Measurements from ENCODE around the gene CALHM1. TPM values are rescaled to one million over a fixed set of nuclear protein-coding genes. Genes with fewer than 3 reads are reported as not detected.
A peak's percentile ranks its signal among the peaks of the same experiment; 100 is the strongest.

Gene CALHM1
- polyA plus RNA-seq, 2 donors = not detected

GRCh38 chr10:103473261-103473671 lies 14.6 kb upstream of the CALHM1 start:
- Histone ChIP-seq H3K27me3 (ENCODE audit: control insufficient read depth in 1 of 2, insufficient read depth in 2 of 2, low read length in 2 of 2) (no peaks in the 10 kb centered on the region), H3K9me3 (ENCODE audit: control insufficient read depth in 2 of 2, insufficient read depth in 1 of 2, low read depth in 1 of 2, low read length in 1 of 2) (no peaks in the 10 kb centered on the region), H3K4me3 (ENCODE audit: low read depth in 1 of 2, low read length in 2 of 2) (no peak overlapping the region), H3K4me1 (ENCODE audit: control insufficient read depth in 2 of 2, insufficient read depth in 2 of 2, low read length in 1 of 2) (peaks cover 0 to 4% of the 10 kb centered on the region in 2 donors), H3K36me3 (ENCODE audit: control insufficient read depth in 2 of 2, insufficient read depth in 2 of 2, low read length in 1 of 2) (no peaks in the 10 kb centered on the region), H3K27ac (ENCODE audit: low read depth in 2 of 2, low read length in 1 of 2) (no peak overlapping the region)
- WGBS, 2 donors = 65 to 72% methylated on average over 32 of the region's 32 CpGs

GRCh38 chr10:103472005-103472404 lies 13.3 kb upstream of the CALHM1 start:
- WGBS, 2 donors = 83 to 86% methylated on average over 2 of the region's 2 CpGs
- H3K27ac ChIP-seq (ENCODE audit: low read depth in 2 of 2, low read length in 1 of 2) = peak overlapping the region in 1 of 2 donors; percentile 15

GRCh38 chr10:103470761-103471653 lies 12.3 kb upstream of the CALHM1 start:
- H3K27ac ChIP-seq (ENCODE audit: low read depth in 2 of 2, low read length in 1 of 2) = peak overlapping the region in 1 of 2 donors; percentile 6
- 61 to 63% methylated on average over 14 of the region's 14 CpGs for WGBS, 2 donors
- H3K4me3 ChIP-seq (ENCODE audit: low read depth in 1 of 2, low read length in 2 of 2) = no peak overlapping the region
- H3K4me1 ChIP-seq (ENCODE audit: control insufficient read depth in 2 of 2, insufficient read depth in 2 of 2, low read length in 1 of 2) = peaks cover 0 to 4% of the 10 kb centered on the region in 2 donors
- no peaks in the 10 kb centered on the region for H3K36me3 ChIP-seq (ENCODE audit: control insufficient read depth in 2 of 2, insufficient read depth in 2 of 2, low read length in 1 of 2)
- no peaks in the 10 kb centered on the region for H3K27me3 ChIP-seq (ENCODE audit: control insufficient read depth in 1 of 2, insufficient read depth in 2 of 2, low read length in 2 of 2)
- H3K9me3 ChIP-seq (ENCODE audit: control insufficient read depth in 2 of 2, insufficient read depth in 1 of 2, low read depth in 1 of 2, low read length in 1 of 2) = no peaks in the 10 kb centered on the region

More at GRCh38 chr10:103472005-103472404, 13.3 kb upstream of the CALHM1 start:
- no peaks in the 10 kb centered on the region for H3K27me3 ChIP-seq (ENCODE audit: control insufficient read depth in 1 of 2, insufficient read depth in 2 of 2, low read length in 2 of 2)
- H3K4me3 ChIP-seq (ENCODE audit: low read depth in 1 of 2, low read length in 2 of 2) = no peak overlapping the region
- H3K9me3 ChIP-seq (ENCODE audit: control insufficient read depth in 2 of 2, insufficient read depth in 1 of 2, low read depth in 1 of 2, low read length in 1 of 2) = no peaks in the 10 kb centered on the region
- peaks cover 0 to 4% of the 10 kb centered on the region in 2 donors for H3K4me1 ChIP-seq (ENCODE audit: control insufficient read depth in 2 of 2, insufficient read depth in 2 of 2, low read length in 1 of 2)
- H3K36me3 ChIP-seq (ENCODE audit: control insufficient read depth in 2 of 2, insufficient read depth in 2 of 2, low read length in 1 of 2) = no peaks in the 10 kb centered on the region

GRCh38 chr10:103469201-103469600 lies 10.5 kb upstream of the CALHM1 start:
- WGBS, 2 donors = 52 to 64% methylated on average over 5 of the region's 5 CpGs
- H3K9me3 ChIP-seq (ENCODE audit: control insufficient read depth in 2 of 2, insufficient read depth in 1 of 2, low read depth in 1 of 2, low read length in 1 of 2) = no peaks in the 10 kb centered on the region
- H3K27me3 ChIP-seq (ENCODE audit: control insufficient read depth in 1 of 2, insufficient read depth in 2 of 2, low read length in 2 of 2) = no peaks in the 10 kb centered on the region
- H3K27ac ChIP-seq (ENCODE audit: low read depth in 2 of 2, low read length in 1 of 2) = no peak overlapping the region
- H3K36me3 ChIP-seq (ENCODE audit: control insufficient read depth in 2 of 2, insufficient read depth in 2 of 2, low read length in 1 of 2) = no peaks in the 10 kb centered on the region
- H3K4me1 ChIP-seq (ENCODE audit: control insufficient read depth in 2 of 2, insufficient read depth in 2 of 2, low read length in 1 of 2) = peaks cover 0 to 4% of the 10 kb centered on the region in 2 donors
- H3K4me3 ChIP-seq (ENCODE audit: low read depth in 1 of 2, low read length in 2 of 2) = no peak overlapping the region

GRCh38 chr10:103467406-103467805 lies 8.7 kb upstream of the CALHM1 start:
- no peak overlapping the region for H3K4me3 ChIP-seq (ENCODE audit: low read depth in 1 of 2, low read length in 2 of 2)
- no peak overlapping the region for H3K27ac ChIP-seq (ENCODE audit: low read depth in 2 of 2, low read length in 1 of 2)
- H3K27me3 ChIP-seq (ENCODE audit: control insufficient read depth in 1 of 2, insufficient read depth in 2 of 2, low read length in 2 of 2) = no peaks in the 10 kb centered on the region
- H3K4me1 ChIP-seq (ENCODE audit: control insufficient read depth in 2 of 2, insufficient read depth in 2 of 2, low read length in 1 of 2) = no peaks in the 10 kb centered on the region
- no peaks in the 10 kb centered on the region for H3K9me3 ChIP-seq (ENCODE audit: control insufficient read depth in 2 of 2, insufficient read depth in 1 of 2, low read depth in 1 of 2, low read length in 1 of 2)
- WGBS, 2 donors = 90 to 91% methylated on average over 6 to 7 of the region's 7 CpGs
- H3K36me3 ChIP-seq (ENCODE audit: control insufficient read depth in 2 of 2, insufficient read depth in 2 of 2, low read length in 1 of 2) = no peaks in the 10 kb centered on the region

GRCh38 chr10:103466734-103467133 lies 8.0 kb upstream of the CALHM1 start:
- H3K4me1 ChIP-seq (ENCODE audit: control insufficient read depth in 2 of 2, insufficient read depth in 2 of 2, low read length in 1 of 2) = no peaks in the 10 kb centered on the region
- 81 to 84% methylated on average over 3 of the region's 3 CpGs for WGBS, 2 donors
- no peak overlapping the region for H3K4me3 ChIP-seq (ENCODE audit: low read depth in 1 of 2, low read length in 2 of 2)

GRCh38 chr10:103465411-103466179 lies 6.9 kb upstream of the CALHM1 start:
- Histone ChIP-seq H3K4me1 (ENCODE audit: control insufficient read depth in 2 of 2, insufficient read depth in 2 of 2, low read length in 1 of 2) (no peaks in the 10 kb centered on the region), H3K4me3 (ENCODE audit: low read depth in 1 of 2, low read length in 2 of 2) (no peak overlapping the region), H3K36me3 (ENCODE audit: control insufficient read depth in 2 of 2, insufficient read depth in 2 of 2, low read length in 1 of 2) (no peaks in the 10 kb centered on the region), H3K9me3 (ENCODE audit: control insufficient read depth in 2 of 2, insufficient read depth in 1 of 2, low read depth in 1 of 2, low read length in 1 of 2) (no peaks in the 10 kb centered on the region), H3K27ac (ENCODE audit: low read depth in 2 of 2, low read length in 1 of 2) (no peak overlapping the region), H3K27me3 (ENCODE audit: control insufficient read depth in 1 of 2, insufficient read depth in 2 of 2, low read length in 2 of 2) (no peaks in the 10 kb centered on the region)
- 87 to 93% methylated on average over 14 of the region's 14 CpGs for WGBS, 2 donors

More at GRCh38 chr10:103466734-103467133, 8.0 kb upstream of the CALHM1 start:
- no peaks in the 10 kb centered on the region for H3K9me3 ChIP-seq (ENCODE audit: control insufficient read depth in 2 of 2, insufficient read depth in 1 of 2, low read depth in 1 of 2, low read length in 1 of 2)
- no peaks in the 10 kb centered on the region for H3K27me3 ChIP-seq (ENCODE audit: control insufficient read depth in 1 of 2, insufficient read depth in 2 of 2, low read length in 2 of 2)
- no peak overlapping the region for H3K27ac ChIP-seq (ENCODE audit: low read depth in 2 of 2, low read length in 1 of 2)
- no peaks in the 10 kb centered on the region for H3K36me3 ChIP-seq (ENCODE audit: control insufficient read depth in 2 of 2, insufficient read depth in 2 of 2, low read length in 1 of 2)

- H3K36me3 ChIP-seq (ENCODE audit: control insufficient read depth in 2 of 2, insufficient read depth in 2 of 2, low read length in 1 of 2) = no peaks in the 10 kb centered on the region
- no peak overlapping the region for H3K4me3 ChIP-seq (ENCODE audit: low read depth in 1 of 2, low read length in 2 of 2)
- no peaks in the 10 kb centered on the region for H3K4me1 ChIP-seq (ENCODE audit: control insufficient read depth in 2 of 2, insufficient read depth in 2 of 2, low read length in 1 of 2)
- H3K27me3 ChIP-seq (ENCODE audit: control insufficient read depth in 1 of 2, insufficient read depth in 2 of 2, low read length in 2 of 2) = no peaks in the 10 kb centered on the region
- H3K9me3 ChIP-seq (ENCODE audit: control insufficient read depth in 2 of 2, insufficient read depth in 1 of 2, low read depth in 1 of 2, low read length in 1 of 2) = no peaks in the 10 kb centered on the region
- no peak overlapping the region for H3K27ac ChIP-seq (ENCODE audit: low read depth in 2 of 2, low read length in 1 of 2)
- 70 to 75% methylated on average over 4 of the region's 4 CpGs for WGBS, 2 donors
Observed at GRCh38 chr10:103463499-103463898, 4.8 kb upstream of the CALHM1 start.

- Histone ChIP-seq H3K9me3 (ENCODE audit: control insufficient read depth in 2 of 2, insufficient read depth in 1 of 2, low read depth in 1 of 2, low read length in 1 of 2) (no peaks in the 10 kb centered on the region), H3K27me3 (ENCODE audit: control insufficient read depth in 1 of 2, insufficient read depth in 2 of 2, low read length in 2 of 2) (no peaks in the 10 kb centered on the region), H3K36me3 (ENCODE audit: control insufficient read depth in 2 of 2, insufficient read depth in 2 of 2, low read length in 1 of 2) (no peaks in the 10 kb centered on the region), H3K4me1 (ENCODE audit: control insufficient read depth in 2 of 2, insufficient read depth in 2 of 2, low read length in 1 of 2) (peaks cover 0 to 2% of the 10 kb centered on the region in 2 donors), H3K27ac (ENCODE audit: low read depth in 2 of 2, low read length in 1 of 2) (no peak overlapping the region), H3K4me3 (ENCODE audit: low read depth in 1 of 2, low read length in 2 of 2) (no peak overlapping the region)
- WGBS, 2 donors = 60 to 62% methylated on average over 4 of the region's 4 CpGs
Observed at GRCh38 chr10:103459615-103460014, 915 bp upstream of the CALHM1 start.
